GM23248 (cell line): ENCODE results near the gene PAGE1. TPM values are rescaled to one million over a fixed set of nuclear protein-coding genes. Genes with fewer than 3 reads are reported as not detected.

ENCODE experiments used
- DNase-seq: peaks from one replicate; pipeline ENCODE4 v3.0.0-alpha.2; 2015
- H2AFZ ChIP-seq: fragments of 200-600 bp; sonication (generic); 2 replicates; pipeline ENCODE4 v1.6.1; 2016; ENCODE audit warnings: antibody characterized with exemption
- H3F3A ChIP-seq: fragments of 200-600 bp; sonication (generic); 2 replicates; pipeline ENCODE4 v1.6.1; 2016; ENCODE audit warnings: mild to moderate bottlenecking, antibody characterized with exemption, mixed run types; ENCODE audit not compliant: insufficient read depth
- H3K27ac ChIP-seq: fragments of 200-600 bp; sonication (generic); 2 replicates; pipeline ENCODE4 v1.5.1; 2016; ENCODE audit warnings: mild to moderate bottlenecking
- H3K27me3 ChIP-seq: fragments of 200-600 bp; sonication (generic); replicated peaks from 2 replicates; pipeline ENCODE4 v1.6.1; 2016; ENCODE audit warnings: mild to moderate bottlenecking; ENCODE audit not compliant: insufficient read depth
- H3K36me3 ChIP-seq: fragments of 200-600 bp; sonication (generic); 2 replicates; pipeline ENCODE4 v1.6.1; 2016; ENCODE audit warnings: low read depth, mild to moderate bottlenecking
- H3K4me1 ChIP-seq: fragments of 200-600 bp; sonication (generic); 2 replicates; pipeline ENCODE4 v1.6.1; 2016; ENCODE audit warnings: mild to moderate bottlenecking; ENCODE audit not compliant: insufficient read depth
- H3K4me2 ChIP-seq: fragments of 200-600 bp; sonication (generic); one replicate; pipeline ENCODE4 v1.6.1; 2016; ENCODE audit warnings: mild to moderate bottlenecking; ENCODE audit not compliant: unreplicated experiment
- H3K4me3 ChIP-seq: fragments of 200-600 bp; sonication (generic); 2 replicates; pipeline ENCODE4 v1.5.1; 2016; ENCODE audit warnings: mild to moderate bottlenecking
- H3K79me2 ChIP-seq: fragments of 200-600 bp; sonication (generic); 2 replicates; pipeline ENCODE4 v1.6.1; 2016; ENCODE audit warnings: mild to moderate bottlenecking; ENCODE audit not compliant: insufficient read depth
- H3K9ac ChIP-seq: fragments of 200-600 bp; sonication (generic); 2 replicates; pipeline ENCODE4 v1.6.1; 2016; ENCODE audit warnings: mild to moderate bottlenecking
- H3K9me2 ChIP-seq: fragments of 200-600 bp; sonication (generic); 2 replicates; pipeline ENCODE4 v1.6.1; 2016; ENCODE audit warnings: mixed run types, mild to moderate bottlenecking, moderate library complexity; ENCODE audit not compliant: insufficient read depth
- H3K9me3 ChIP-seq: fragments of 200-600 bp; sonication (generic); one replicate; pipeline ENCODE4 v1.6.1; 2017; ENCODE audit warnings: low read depth
- H4K20me1 ChIP-seq: fragments of 200-600 bp; sonication (generic); 2 replicates; pipeline ENCODE4 v1.6.0; 2016; ENCODE audit not compliant: insufficient read depth
- EZH2 ChIP-seq: fragments of 200-600 bp; sonication (generic); IDR thresholded peaks from 2 replicates; pipeline ENCODE4 v1.6.1; 2018; ENCODE audit warnings: antibody characterized with exemption, mild to moderate bottlenecking; ENCODE audit not compliant: insufficient read depth, poor library complexity, severe bottlenecking
- EZH2phosphoT487 ChIP-seq: fragments of 200-600 bp; sonication (generic); IDR thresholded peaks from 2 replicates; pipeline ENCODE4 v1.6.1; 2018; ENCODE audit warnings: antibody characterized with exemption, moderate library complexity, mild to moderate bottlenecking, low read depth; ENCODE audit not compliant: insufficient read depth
- WGBS, 2 experiments: methylation state at CpG; one replicate each; pipeline ENCODE4 v1.1.6; 2015 to 2017; ENCODE audit warnings: low lambda C conversion rate in 2 of 2, low coverage in 1 of 2; ENCODE audit errors: missing lambda C conversion rate in 2 of 2; 5-methylcytosine and 5-hydroxymethylcytosine counted together
- in situ Hi-C: fragments of 300-500 bp; cut with MboI; formaldehyde crosslinking; loops from 2 replicates; pipeline ENCODE4 v1.15.0; 2020
- polyA plus RNA-seq: library from polyadenylated mRNA; unstranded; fragments of >200 nt; fragmentation: Nextera tagmentation; extraction: Ambion mirVana; gene quantifications from 2 replicates; pipeline ENCODE4 v1.2.1, GENCODE V29; 2016
- total RNA-seq: library from RNA; depleted of rRNA; stranded (reverse); fragments of >200 nt; shearing (Covaris generic); gene quantifications from 2 replicates; pipeline ENCODE4 v1.2.3, GENCODE V29; 2014

Gene PAGE1
- total and polyA plus RNA-seq, 2 experiments from 2014 or later = not detected

GRCh38 chrX:49710744-49711319 is 15.0 kb upstream of the PAGE1 start:
- WGBS, 2 experiments = 50 to 57% methylated on average over 1 of the region's 1 CpG
- Histone ChIP-seq H3F3A (no peaks in the 10 kb centered on the region), H3K4me2 (no peak overlapping the region), H3K9me3 (no peaks in the 10 kb centered on the region), H3K9ac (no peak overlapping the region), H2AFZ (no peak overlapping the region), H3K36me3 (no peaks in the 10 kb centered on the region), H3K9me2 (no peaks in the 10 kb centered on the region), H3K27ac (no peak overlapping the region), H3K4me3 (no peak overlapping the region), H3K27me3 (no peaks in the 10 kb centered on the region), H3K4me1 (no peaks in the 10 kb centered on the region), H4K20me1 (no peaks in the 10 kb centered on the region), H3K79me2 (no peaks in the 10 kb centered on the region)
- DNase-seq = no peak
- in situ Hi-C loops = no loop called here
- TF ChIP-seq EZH2 (no peak), EZH2phosphoT487 (no peak)

- TF ChIP-seq EZH2 (no peak), EZH2phosphoT487 (no peak)
- DNase-seq = no peak
- Histone ChIP-seq H3K36me3 (no peaks in the 10 kb centered on the region), H3K79me2 (no peaks in the 10 kb centered on the region), H3K9ac (no peak overlapping the region), H4K20me1 (no peaks in the 10 kb centered on the region), H3K4me3 (no peak overlapping the region), H2AFZ (no peak overlapping the region), H3K4me1 (no peaks in the 10 kb centered on the region), H3K9me3 (no peaks in the 10 kb centered on the region), H3K4me2 (no peak overlapping the region), H3K9me2 (no peaks in the 10 kb centered on the region), H3F3A (no peaks in the 10 kb centered on the region), H3K27ac (no peak overlapping the region), H3K27me3 (no peaks in the 10 kb centered on the region)
- 5 to 7% methylated on average over 8 of the region's 8 CpGs for WGBS, 2 experiments
- in situ Hi-C loops = no loop called here
Observed at GRCh38 chrX:49704691-49705404, 9.1 kb upstream of the PAGE1 start.

GRCh38 chrX:49701933-49702332 is 6.1 kb upstream of the PAGE1 start:
- no peaks in the 10 kb centered on the region for H3K79me2 ChIP-seq
- H3K27me3 ChIP-seq = no peaks in the 10 kb centered on the region
- H3K4me2 ChIP-seq = no peak overlapping the region
- H3F3A ChIP-seq = no peaks in the 10 kb centered on the region
- no peaks in the 10 kb centered on the region for H3K4me1 ChIP-seq
- H3K36me3 ChIP-seq = no peaks in the 10 kb centered on the region
- no peak overlapping the region for H3K9ac ChIP-seq
- no peak for DNase-seq
- H3K4me3 ChIP-seq = no peak overlapping the region
- no peak overlapping the region for H2AFZ ChIP-seq
- H3K27ac ChIP-seq = no peak overlapping the region
- no peaks in the 10 kb centered on the region for H4K20me1 ChIP-seq
- H3K9me2 ChIP-seq = no peaks in the 10 kb centered on the region
- TF ChIP-seq EZH2phosphoT487 (no peak), EZH2 (no peak)
- no peaks in the 10 kb centered on the region for H3K9me3 ChIP-seq
- WGBS, 2 experiments = 2 to 4% methylated on average over 5 of the region's 5 CpGs
- in situ Hi-C loops = no loop called here

- Histone ChIP-seq H3K4me1 (no peaks in the 10 kb centered on the region), H4K20me1 (no peaks in the 10 kb centered on the region), H3K4me3 (no peak overlapping the region), H3K36me3 (no peaks in the 10 kb centered on the region), H3K9me3 (no peaks in the 10 kb centered on the region), H3K27ac (no peak overlapping the region), H3K27me3 (no peaks in the 10 kb centered on the region), H2AFZ (no peak overlapping the region), H3F3A (no peaks in the 10 kb centered on the region), H3K9me2 (no peaks in the 10 kb centered on the region), H3K4me2 (no peak overlapping the region), H3K9ac (no peak overlapping the region), H3K79me2 (no peaks in the 10 kb centered on the region)
- no peak for DNase-seq
- TF ChIP-seq EZH2phosphoT487 (no peak), EZH2 (no peak)
- in situ Hi-C loops = no loop called here
Observed at GRCh38 chrX:49701323-49701722, 5.5 kb upstream of the PAGE1 start.
